Testis (tissue), 2 donors: ENCODE data around the gene PPT2.

Experiments used
- CTCF ChIP-seq, 3 experiments: fragments of 450-650 bp in 2 of 3; fragments of 200-600 bp in 1 of 3; sonication (generic) in 1 of 3; IDR thresholded peaks; one replicate each; pipeline ENCODE4 v1.5.1; 2016 to 2019; ENCODE audit warnings: antibody characterized with exemption in 3 of 3, mild to moderate bottlenecking in 2 of 3, moderate library complexity in 1 of 3
- POLR2A ChIP-seq: fragments of 450-650 bp; IDR thresholded peaks from one replicate; pipeline ENCODE4 v1.6.1; 2017; ENCODE audit warnings: antibody characterized with exemption, mild to moderate bottlenecking, moderate library complexity

GRCh38 chr6:32127717-32128592, 26.0 kb upstream of the PPT2 start, which contains the start of gene ATF6B:
- TF ChIP-seq POLR2A (no peak), CTCF (IDR thresholded peaks at IDR 0.05) (no peak)
